ENCODE measurements around the gene SIDT1.

Gene SIDT1

DNA sequence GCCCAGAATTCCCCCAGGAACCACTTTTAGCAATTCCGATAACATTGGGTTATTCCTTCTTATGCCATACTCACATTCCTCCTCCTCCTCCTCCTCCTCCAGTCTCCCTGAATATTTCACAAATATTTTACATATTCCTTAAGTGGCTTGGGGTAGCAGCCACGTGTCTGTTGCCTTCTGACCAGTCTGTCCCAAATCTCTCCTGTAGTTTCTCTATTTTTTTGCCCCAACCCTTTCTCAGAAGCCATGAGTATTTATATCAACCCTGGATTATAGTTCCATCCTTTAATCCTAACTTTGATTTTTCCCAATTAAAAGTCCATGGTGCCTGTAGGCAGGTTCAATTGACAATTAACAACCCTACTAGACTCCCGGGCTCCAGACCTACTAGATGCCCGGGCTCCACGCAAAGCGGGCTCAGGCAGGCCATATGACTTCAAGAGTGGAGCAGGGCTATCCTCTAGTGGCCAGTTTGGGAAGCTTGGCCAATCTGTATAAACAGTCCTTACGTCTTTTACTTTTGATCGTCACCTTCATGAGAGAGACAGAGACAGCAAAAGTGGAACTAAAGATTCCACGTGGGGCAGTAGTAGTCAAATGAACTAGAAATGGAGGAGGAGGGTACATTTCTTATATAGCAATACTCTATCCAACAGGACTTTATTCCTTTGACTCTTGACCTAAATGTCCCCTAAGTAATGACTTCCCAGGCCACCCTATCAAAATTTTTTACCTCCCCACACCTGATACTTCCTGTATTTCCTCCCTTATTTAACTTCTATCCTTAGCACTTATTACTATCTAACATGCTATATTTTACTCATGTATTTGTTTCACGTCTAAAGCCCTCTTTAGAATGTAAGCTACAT lies 94.4 kb downstream of the SIDT1 start:
- DNase-seq (ENCODE audit: low read depth), result peak; percentile 72
- TF ChIP-seq CTCF (IDR thresholded peaks at IDR 0.05; ENCODE audit: low read length, missing control alignments), result peak; percentile 99
- no peak overlapping the region for H3K4me3 ChIP-seq (replicated peaks; ENCODE audit: low read depth, low read length)

- DNase-seq (ENCODE audit: low read depth), result no peak
- H3K4me3 ChIP-seq (replicated peaks; ENCODE audit: low read depth, low read length), result no peak overlapping the region
- no peak for TF ChIP-seq CTCF (IDR thresholded peaks at IDR 0.05; ENCODE audit: low read length, missing control alignments)
These were observed 96.0 kb downstream of the SIDT1 start for GRCh38 chr3:113628316-113628715.

GRCh38 chr3:113628788-113629187 lies 96.4 kb downstream of the SIDT1 start:
- no peak overlapping the region for H3K4me3 ChIP-seq (replicated peaks; ENCODE audit: low read depth, low read length)
- TF ChIP-seq CTCF (IDR thresholded peaks at IDR 0.05; ENCODE audit: low read length, missing control alignments), result no peak
- DNase-seq (ENCODE audit: low read depth), result no peak

GRCh38 chr3:113629584-113630421 lies 97.4 kb downstream of the SIDT1 start:
- no peak for DNase-seq (ENCODE audit: low read depth)
- H3K4me3 ChIP-seq (replicated peaks; ENCODE audit: low read depth, low read length), result no peak overlapping the region
- TF ChIP-seq CTCF (IDR thresholded peaks at IDR 0.05; ENCODE audit: low read length, missing control alignments), result no peak

GRCh38 chr3:113630956-113631542 lies 98.7 kb downstream of the SIDT1 start:
- no peak for DNase-seq (ENCODE audit: low read depth)
- no peak overlapping the region for H3K4me3 ChIP-seq (replicated peaks; ENCODE audit: low read depth, low read length)
- no peak for TF ChIP-seq CTCF (IDR thresholded peaks at IDR 0.05; ENCODE audit: low read length, missing control alignments)

DNA sequence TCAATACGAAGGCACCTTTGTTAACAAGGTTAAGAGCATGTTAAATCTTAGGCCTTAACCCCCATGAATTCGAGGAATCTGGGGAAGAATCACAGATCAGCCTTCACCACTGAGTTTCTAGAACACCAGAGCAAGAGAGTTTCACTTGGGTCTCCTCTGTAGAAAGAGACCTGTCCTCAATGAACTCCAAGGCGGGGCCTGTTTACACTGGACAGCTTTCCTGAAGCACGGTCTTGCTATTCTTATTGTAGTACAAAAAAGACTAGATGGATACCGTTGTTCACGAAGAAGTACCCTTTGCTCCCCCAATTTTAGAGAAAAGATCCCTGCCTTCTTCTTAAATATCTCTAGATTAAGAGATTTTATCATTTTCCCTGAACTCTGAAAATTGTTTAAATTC lies 99.2 kb downstream of the SIDT1 start:
- no peak overlapping the region for H3K4me3 ChIP-seq (replicated peaks; ENCODE audit: low read depth, low read length)

More for the DNA sequence above, 99.2 kb downstream of the SIDT1 start:
- no peak for DNase-seq (ENCODE audit: low read depth)
- TF ChIP-seq CTCF (IDR thresholded peaks at IDR 0.05; ENCODE audit: low read length, missing control alignments), result no peak

All from fibroblast of pulmonary artery (primary cell).